NCI-H510A (cell line): ENCODE results near the gene ANO10.
"Not testable (repeated sequence)": the region's sequence is repeated elsewhere in the genome, so short reads cannot be mapped to it uniquely, and the experiment has no call there.

ENCODE experiments used
- DNase-seq: peaks from one replicate; lab custom pipeline; 2025; lab: John Stamatoyannopoulos, UW

The ANO10 gene

DNA sequence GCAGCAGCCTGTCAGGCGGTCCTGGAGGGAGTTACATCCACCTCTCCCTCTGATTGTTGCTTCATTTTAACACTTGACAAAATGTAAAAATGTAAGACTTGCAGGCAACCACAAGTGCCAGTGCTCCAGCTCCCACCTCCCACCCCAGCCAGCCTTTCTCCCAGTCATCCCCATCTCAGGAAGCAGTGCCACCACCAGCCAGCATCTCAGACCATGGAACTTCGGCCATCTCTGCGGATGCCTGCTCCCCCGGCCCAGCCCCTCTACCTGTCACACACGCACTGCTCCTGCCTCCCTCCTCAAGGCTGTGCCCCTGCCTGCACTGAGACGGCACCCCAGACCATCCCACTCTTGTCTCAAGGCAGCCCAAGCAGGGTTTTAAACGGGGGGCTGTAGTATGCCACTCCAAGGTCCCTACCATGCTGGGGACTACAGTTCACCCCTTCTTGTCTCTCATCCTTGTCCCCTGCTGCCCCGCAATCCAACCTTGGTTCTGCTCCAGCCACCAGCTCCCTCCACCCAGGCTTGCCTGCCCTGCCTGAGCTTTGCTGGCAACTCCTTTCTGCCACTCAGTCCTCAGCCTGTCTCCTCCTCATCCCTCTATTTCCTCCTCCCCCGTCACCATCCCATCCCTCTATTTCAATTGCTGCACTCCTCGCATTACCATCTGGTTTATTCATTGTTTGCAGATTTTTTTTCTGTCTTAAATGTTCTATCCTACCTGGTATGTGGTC, 249.6 kb downstream of the ANO10 start:
- no peak for DNase-seq

DNA sequence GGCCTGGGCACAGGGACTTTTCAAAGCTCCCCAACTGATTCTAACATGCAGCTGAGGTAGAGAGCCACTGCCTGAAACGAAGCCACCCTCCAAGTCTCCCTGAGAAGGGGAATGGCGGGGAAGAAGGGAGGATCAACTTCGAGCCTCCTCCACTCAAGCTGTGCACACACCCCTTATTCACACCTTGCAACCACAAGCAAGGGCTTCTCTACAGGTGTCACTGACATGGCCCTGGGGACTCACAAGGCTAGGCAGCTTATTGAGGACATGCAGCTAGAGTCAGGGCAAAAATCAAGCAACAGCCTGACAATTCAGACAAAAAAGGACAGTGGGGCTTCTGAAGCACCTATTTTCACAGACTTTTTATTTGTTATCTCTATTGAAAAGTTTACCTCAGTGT, 250.3 kb downstream of the ANO10 start:
- no peak for DNase-seq

DNA sequence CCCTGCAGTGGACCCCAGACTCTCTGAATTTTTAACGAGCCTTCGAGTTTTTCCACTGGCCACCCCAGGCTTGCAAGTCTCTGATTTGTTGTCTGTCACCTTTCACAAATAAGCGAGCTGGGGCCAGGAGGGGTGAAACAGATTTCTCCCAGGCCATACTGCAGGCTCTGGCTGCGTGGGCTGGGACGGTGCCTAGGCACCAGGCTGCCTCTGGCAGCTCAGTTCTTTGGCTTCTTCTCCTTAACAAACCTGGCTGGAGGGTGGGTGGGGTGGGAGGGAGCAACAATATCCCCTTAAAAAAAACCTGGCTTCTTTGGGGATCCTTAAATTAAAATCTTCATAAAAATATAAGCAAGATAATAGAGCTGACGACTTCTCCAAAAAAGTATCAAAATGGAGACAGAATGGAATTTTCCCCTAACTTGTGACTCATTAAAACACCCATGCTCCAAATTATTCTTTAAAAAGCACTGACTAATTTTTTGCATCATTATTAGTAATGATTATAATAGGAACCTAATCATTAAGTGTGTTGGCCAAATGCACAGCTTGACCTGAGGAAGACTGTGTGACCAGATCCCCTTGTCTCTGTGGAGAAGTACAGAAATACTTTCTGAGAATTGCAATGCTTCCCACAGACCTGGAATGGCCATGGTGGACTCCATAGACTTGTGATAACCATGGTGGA, 251.4 kb downstream of the ANO10 start:
- DNase-seq = no peak

DNA sequence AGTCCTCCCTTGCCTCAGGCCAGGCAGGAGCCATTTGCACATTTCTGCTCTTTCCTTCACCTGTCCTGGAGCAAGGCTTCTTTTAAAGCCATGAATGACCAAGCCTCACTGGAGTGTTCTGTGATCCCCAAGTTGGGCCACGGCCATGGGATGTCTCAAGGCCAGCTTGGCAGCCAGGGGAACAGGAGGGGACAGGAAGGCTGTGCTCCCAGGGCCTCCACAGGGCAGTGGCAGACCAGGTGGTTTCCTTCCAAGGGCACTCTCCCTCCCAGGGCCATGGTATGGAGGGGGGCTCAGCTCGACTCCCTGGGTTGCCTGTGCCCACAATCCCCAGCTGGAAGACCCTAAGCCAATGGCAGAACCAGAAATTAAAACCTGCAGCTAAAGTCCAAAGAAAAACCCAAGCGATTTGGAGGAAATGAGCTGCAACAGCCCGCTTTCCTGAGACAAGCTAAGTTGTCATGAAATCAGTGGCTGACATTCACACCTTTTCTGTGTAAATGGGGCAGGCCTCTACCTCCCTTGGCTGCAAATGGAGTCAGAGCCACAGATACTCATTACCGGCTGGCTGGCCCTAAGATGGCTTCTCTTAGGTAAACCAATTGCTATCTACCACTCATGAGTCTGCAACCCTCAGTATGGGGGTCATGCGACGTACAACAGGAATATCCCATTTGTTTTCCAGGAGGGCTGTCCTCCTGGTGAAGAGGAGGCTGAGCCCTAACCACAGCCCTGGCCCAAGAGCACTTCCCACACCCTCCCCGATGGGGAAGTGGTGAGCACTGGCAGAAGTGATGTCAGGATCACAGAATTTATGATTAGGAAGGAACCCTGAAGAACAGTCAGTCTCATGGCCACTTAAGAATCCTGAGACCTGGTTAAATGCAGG, 252.2 kb downstream of the ANO10 start:
- no peak for DNase-seq

DNA sequence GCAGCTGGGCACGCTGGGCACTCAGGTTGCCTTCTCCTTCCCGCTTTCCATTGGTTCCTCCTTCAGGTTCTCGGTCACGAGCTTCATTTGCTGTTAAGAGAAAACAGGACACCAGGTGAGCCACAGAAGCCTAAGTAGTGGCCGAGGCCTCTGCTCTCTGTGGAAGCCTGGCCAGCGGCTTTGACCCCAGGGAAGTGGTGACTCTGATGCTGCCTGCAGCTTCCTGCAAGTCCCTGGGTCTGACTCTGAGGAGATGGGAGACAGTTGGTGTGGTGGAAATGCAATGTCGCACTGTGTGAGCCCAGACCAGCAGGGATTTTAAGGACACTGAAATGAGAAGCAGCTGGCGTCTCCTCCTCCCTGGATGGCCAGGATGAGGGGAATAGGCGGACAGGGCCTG, 254.9 kb downstream of the ANO10 start:
- DNase-seq = no peak

DNA sequence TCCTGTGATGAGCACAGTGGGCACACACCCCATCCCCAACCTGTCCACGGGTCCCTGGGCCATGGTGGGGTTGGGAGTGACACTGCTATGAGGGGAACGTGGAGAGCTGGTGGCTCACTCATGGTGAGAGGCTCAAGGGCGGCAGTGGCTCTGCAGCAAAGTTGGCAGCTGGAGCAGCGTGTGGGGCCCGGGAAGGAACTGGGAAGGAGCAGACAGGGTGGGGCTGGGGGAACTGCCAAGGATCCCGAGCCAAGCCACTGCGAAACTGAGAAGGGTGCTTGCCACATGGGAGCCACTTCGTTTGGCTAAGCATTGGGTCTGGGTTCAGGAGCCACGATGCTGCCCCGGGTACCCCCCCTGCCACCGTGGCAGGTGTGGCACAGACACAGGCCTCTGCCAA, 255.3 kb downstream of the ANO10 start:
- no peak for DNase-seq

DNA sequence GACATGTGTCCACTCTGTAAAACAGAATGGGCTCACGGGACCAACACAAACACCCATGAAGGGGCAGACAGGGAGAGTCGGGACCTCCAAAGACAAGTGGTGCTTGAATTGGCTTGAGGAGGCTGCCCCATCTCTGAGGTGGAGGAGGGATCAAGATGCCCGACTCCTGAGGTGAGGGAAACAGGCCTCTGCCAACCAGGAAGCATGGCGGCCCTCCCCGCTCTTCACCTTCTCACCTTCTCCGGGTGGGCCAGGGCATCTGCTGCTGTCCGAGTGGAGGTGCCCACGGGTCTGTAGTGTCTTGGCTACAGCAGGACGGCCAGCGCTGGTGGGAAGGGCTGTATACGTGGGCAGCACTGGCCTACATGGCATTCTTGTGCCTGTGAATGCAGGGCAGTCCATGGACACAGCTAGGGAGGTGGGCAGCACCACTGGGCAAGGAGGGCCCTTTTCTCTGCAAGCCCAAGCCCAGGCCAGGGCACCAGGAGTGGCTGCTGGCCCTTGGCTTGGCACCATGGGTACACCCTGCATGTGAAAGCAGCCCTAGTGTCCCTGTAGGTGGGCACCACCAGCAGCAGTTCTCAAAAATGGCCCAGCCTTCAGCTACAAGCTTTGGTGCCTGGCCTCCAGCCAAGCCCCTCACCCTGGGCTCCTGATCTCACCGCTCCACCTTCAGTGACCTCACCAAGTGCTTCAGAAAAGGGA, 256.1 kb downstream of the ANO10 start:
- no peak for DNase-seq

DNA sequence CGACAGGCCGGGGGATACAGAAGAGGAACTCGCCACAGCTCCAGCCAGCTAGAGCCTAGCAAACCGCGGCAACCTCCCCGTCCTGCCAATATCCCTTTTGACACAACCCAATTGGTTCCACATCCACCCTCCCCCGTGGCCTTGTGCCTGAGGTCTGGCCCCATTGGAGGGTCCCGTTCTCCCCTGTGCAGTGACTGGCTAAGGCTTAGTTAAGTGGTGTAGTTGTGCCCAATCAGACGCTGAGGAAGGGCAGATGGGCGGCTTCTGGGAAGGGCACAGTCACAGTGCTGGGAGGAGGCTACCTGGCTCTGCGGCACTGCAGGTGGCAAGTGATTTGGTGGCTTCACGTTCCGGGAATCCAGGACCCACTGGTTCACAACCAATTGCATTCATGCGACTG, 256.9 kb downstream of the ANO10 start:
- DNase-seq = no peak

DNA sequence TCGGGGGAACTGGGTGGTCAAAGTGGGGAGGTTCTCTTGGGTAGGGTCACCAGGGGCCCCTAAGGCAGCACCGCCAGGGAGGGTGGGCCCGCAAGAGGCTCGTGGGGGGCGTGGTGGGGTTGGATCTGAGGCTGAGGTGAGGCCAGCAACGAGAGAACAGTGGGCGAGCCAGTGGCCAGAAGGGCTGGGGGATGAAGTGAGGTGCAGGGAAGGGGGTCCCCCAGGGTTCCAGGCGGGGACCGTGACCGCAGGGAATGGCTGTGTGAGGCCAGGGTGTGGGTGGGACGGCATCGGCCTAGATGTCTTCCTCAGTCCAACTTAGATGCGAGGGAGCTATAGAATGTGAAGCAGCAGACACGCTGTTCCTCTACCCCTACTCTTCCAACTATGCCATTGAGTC, 257.3 kb downstream of the ANO10 start:
- no peak for DNase-seq

DNA sequence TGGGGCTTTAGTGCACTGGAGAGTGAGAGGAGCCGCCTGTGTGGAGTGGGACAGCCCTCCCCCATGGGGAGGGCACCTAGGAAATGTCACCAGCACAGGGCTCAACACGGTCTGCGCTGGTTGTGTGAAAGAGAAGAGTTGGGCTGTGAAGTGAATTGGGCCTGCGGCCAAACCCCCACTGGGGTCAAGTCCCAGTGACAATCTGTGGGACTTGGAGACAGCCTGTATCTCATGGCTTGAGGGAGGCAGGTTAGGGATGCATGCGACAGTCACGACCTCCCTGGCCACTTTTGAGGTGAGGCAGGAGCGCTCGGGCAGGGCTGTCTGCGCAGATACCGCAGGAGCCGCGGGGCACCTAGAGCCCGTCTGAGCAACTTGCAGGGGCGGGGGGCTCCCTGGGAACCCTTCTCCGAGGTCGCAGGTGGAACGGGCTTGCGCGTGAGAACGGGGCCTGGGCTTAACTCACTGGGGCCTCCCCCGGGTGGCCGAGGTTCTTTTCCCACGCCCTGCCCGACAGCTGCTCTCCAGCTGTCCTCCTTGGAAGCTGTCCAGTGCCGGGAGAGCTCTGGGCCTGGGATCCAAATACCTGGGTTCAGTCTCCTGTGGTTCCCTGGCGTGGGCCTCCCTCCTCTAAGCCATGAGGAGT, 258.1 kb downstream of the ANO10 start:
- DNase-seq = no peak

DNA sequence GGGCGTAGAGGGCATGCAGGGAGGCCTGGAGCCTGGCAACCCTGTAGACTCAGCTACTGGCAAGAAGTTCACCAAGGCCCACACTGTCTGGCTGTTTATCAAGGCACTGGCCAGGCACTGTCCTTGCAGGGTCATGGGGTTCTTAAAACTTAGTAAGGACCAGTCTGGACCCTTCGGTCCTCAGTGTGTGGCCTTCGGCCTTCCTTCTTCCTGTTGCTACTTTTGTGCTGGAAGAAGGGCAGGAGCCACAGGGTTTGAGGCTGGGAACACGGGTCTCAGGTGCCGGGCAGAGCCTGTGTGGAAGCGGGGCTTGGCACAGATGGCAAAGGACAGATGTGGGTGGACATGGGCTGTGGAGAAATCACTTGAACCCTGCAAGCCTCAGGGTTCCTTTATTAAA, 258.9 kb downstream of the ANO10 start:
- no peak for DNase-seq

DNA sequence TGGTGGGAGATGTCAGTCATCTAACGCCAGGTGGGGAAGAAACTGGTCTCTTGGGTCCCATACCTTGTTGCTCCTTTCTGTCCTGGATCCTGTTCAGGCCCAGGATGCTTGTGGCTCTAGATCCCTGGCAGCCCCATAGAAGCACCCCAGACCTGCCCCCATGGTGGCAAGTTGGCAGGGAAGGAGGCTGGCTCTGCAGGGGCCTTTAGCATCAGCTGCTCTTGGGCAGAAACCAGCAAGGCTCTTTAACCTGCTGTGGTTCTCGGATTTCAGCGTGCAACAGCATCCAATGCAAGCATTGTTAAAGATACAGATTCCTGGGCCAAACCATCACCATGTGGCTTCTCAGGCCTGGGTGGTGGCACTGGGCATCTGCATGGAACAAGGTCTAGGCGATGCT, 259.6 kb downstream of the ANO10 start:
- DNase-seq = no peak

DNA sequence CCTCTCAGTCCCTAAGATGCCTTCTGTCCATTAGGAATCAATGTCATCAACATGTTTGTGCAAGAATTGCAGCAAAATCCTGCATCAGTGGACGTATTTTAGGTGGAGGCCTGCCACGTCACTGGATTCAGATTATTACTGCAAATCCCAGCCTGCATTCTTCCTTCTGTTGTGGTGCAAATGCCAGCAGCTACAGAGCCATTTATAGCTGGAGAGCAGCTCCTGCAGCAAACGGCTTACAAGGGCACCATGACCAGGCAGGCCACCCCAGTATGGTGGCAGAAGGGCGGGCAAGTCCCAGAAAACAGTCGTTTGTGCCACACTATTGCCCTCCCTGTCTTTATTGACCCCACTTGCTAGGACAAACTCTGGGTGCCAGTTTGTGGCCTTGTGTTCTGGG, 260.7 kb downstream of the ANO10 start:
- no peak for DNase-seq

DNA sequence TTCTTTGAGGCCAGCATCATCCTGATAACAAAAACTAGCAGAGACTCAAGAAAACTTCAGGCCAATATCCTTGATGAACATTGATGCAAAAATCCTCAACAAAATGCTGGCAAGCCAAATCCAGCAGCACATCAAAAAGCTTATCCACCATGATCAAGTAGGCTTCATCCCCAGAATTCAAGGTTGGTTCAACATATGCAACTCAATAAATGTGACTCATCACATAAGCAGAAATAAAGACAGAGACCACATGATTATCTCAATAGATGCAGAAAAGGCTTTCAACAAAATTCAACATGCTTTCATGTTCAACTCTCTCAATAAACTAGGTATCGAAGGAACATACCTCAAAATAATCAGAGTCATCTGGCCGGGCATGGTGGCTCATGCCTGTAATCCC, 265.8 kb downstream of the ANO10 start:
- not testable (repeated sequence) for DNase-seq

DNA sequence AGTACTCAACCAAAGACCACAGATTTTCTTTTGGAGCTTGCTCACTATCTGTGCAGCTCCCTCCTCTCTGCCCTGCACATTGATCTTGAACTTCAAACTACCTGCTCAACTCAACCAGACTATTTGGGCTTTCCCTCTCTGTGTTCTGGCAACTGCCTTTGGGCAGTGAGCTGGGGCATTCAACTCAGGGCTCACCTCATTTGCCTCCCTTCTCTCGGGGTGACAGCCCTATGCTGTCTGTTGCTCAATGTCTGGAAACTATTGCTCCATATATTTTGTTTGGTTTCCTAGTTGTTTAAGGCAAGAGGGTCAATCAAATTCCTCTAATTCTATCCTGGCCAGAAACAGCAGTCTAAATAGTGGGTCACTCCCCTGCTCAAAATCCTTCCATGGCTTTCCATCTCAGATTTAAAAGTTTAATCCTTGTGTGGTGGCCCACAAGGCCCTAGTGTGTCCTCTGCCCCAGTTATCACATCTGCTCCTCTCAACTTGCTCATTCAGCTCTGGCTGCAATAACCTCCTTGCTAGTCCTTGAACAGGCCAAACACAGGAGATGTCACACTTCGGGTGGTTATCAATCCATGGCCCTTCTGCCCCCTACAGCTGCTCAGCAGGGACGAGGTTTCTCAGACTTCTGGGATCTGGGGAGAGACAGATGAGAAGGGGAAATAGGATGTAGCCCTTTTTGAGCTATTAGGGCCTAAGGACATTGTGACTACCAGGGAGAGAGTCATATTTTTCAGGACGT, 267.7 kb downstream of the ANO10 start:
- no peak for DNase-seq

DNA sequence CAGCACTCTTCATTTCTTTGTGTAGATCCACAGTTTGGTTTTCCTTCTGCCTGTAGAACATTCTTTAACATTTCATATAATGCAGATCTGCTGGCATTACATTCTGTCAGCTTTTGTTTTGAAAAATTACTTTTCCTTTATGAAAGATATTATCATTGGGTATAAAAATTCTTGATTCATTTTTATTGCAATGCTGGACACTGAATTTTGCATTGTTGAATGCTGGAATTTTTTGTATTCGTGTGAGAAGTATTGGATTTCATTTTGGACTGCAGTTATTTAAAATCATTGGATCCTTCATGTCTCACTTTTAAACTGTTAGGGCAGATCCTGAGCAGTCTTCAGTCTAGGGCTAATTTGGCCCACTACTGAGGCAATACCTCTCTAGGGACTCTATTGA, 268.4 kb downstream of the ANO10 start:
- DNase-seq = no peak

DNA sequence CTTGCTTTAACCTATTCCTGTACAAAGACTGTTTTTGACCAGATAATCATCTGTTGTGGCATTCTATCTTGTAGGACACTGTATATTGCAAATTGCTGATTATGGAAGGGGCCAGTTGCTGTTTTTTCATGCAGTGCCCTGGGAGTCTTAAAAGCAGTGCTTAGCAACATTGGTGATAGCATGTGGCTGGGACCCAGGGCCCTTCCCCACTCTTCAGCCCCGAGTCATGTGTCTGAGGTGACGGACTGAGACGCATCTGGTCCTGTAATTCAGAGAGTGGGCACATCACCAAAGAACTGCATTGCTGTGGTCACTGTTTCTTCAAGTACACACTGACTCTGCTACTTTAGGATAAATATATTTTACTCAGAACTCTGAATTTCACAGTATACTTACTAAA, 272.1 kb downstream of the ANO10 start:
- no peak for DNase-seq

DNA sequence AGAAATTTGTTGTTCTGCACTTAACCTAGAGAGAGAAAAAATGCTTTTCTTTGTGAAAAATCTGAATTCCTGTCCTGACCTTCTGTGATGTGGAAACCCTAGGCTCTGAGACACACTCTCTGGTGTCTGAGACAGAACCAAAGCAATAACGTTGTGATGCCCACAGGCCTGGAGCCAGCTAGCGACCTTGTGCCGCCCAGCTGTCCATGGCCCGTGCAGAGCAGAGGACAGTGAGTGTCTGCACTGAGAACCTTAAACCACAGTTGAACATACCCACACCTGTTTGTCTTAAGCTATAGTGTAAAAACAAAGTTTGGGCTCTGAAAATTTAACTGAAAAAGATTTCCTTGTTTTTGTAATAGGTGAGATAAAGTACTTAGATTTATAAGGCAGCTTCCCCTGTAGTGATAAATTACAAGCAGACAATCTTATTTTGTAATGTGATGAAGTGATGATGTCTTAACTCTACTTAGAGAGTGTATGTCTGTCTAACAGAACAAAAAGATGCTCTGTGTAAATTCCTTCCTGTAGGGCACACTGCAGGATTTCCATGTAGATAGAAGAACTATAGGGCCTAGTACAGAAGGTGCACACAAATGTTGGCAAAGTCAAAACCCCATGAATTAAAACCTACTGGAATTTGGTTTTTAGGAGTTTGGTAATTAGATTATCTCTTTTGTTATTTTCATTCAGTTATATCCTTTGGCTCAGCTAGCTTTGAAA, 272.8 kb downstream of the ANO10 start:
- no peak for DNase-seq

DNA sequence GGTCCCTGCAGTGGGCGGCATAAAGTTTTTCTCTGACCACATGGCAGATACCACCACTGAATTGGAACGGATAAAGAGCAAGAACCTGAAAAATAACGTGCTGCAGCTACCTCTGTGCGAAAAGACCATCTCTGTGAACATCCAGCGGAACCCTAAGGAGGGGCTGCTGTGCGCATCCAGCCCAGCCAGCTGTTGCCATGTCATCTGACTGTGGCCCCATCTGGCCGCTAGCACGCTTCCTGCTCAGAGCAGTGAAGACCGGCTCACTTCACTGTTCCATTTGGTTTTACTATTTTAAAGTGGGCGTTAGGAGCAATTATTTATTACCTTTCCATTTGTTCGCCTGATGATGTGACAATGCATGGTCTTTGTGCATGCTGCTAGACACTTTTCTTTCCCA, 273.5 kb downstream of the ANO10 start:
- DNase-seq = no peak

DNA sequence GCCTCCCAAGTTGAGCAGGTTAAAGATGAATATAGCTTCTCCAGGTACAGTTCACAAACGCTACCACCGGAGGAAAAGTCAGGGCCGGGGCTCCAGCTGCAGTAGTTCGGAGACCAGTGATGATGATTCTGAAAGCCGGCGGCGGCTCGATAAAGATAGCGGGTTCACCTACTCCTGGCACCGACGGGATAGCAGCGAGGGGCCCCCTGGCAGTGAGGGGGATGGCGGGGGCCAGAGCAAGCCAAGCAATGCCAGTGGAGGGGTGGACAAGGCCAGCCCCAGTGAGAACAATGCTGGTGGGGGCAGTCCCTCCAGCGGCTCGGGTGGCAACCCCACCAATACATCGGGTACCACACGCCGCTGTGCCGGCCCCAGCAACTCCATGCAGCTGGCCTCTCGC, 274.0 kb downstream of the ANO10 start:
- no peak for DNase-seq
